ENCODE results near the gene SCAI.

DNA sequence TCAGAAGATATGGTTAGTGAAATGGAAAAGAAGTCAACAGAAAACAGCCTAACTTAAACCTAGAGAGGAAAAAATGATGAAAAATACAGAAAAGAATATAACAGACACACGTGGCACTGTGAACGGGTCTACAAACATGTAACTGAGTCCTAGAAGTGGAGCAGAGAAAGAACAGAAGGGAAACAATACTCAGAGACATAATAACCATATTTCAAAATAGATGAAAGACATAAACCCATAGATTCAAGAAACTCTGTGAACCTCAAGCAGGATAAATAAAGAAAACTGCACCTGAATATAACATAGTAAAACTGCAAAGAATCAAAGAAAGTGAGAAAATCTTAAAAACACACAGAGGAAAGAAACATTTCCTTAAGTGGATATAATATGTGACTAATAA lies 134.7 kb downstream of the SCAI start:
- TF ChIP-seq POLR2A (IDR thresholded peaks at IDR 0.05) (no peak), CTCF (IDR thresholded peaks at IDR 0.05) (no peak), EP300 (IDR thresholded peaks at IDR 0.05) (no peak)

Data from ovary (tissue), 3 donors.